ENCODE data around the gene WDR38.

DNA sequence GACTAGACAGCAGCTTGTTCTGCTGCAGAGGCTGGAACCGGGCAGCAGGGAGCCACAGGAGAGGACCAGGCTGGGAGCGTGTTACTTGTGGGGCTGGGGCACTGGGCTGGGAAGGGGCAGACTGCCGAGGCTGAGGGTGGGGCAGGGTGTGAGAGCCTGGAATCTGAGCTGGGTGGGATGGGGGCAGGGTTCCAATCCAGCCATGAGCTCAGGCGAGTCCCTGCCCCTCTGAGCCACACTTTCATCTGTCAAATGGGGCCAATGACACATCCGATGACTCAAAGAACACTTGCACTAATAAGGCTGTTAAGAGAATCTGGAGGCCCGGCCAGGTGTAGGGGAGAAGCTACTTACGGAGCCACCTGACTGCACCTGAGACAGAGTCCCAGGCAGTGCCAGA is 18.7 kb upstream of the WDR38 start:
- TF ChIP-seq GATA2 (IDR thresholded peaks at IDR 0.05; ENCODE audit: low read depth, low read length): no peak
- TF ChIP-seq GATA3 (IDR thresholded peaks at IDR 0.05; ENCODE audit: low read depth, low read length): no peak
